ENCODE results near the gene CLPTM1L. TPM values are rescaled to one million over a fixed set of nuclear protein-coding genes. Genes with fewer than 3 reads are reported as not detected.

Gene CLPTM1L
- total and polyA plus RNA-seq, 9 donors = 28.1 to 96.2 (median 49.0) TPM

DNA sequence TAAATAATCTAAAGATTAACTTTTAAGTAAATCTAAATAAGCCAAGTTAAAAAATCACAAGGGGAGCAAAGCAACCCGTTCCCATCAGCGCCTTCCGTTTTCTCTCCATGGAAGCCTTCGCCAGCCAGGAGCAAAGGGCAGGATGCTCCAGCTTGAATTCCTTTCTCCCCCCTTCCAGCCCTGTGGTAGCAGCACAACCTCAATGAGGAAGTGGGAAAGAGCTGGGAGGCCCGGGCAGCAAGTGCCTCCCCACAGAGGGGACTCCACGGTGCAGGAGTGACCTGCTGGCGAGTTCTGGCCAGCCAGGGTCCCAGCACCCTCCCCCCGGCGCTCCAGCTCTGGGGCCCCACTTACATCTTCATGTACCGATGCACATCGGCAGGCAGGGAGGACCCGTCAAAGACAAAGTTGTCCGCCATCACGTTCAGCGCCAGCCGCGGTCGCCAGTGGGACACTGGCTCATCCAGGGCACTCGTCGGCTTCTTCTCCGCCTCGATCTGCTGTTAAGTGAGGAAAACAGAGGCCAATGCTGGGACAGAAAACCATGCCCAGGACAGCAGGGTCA is 6.3 kb downstream of the CLPTM1L start:
- no peak overlapping the region for H3K27ac ChIP-seq
- DNase-seq = peak in 1 of 5 donors; percentile 10
- H3K4me3 ChIP-seq = no peak overlapping the region
- no peaks in the 10 kb centered on the region for H3K27me3 ChIP-seq
- 91 to 95% (median 92%) methylated on average over 22 of the region's 22 CpGs for WGBS, 3 donors
- no peaks in the 10 kb centered on the region for H3K36me3 ChIP-seq
- no peaks in the 10 kb centered on the region for H3K4me1 ChIP-seq (ENCODE audit: insufficient read depth)
- no peaks in the 10 kb centered on the region for H3K9me3 ChIP-seq
- TF ChIP-seq CTCF (IDR thresholded peaks at IDR 0.05) = no peak
- TF ChIP-seq POLR2A (IDR thresholded peaks at IDR 0.05) = no peak
- TF ChIP-seq EP300 (IDR thresholded peaks at IDR 0.05) = no peak
- intact Hi-C loops (cut with DNase I) = no loop called here

- no peaks in the 10 kb centered on the region for H3K36me3 ChIP-seq
- intact Hi-C loops (cut with DNase I) = no loop called here
These were observed 6.8 kb downstream of the CLPTM1L start for GRCh38 chr5:1338196-1338490.

DNA sequence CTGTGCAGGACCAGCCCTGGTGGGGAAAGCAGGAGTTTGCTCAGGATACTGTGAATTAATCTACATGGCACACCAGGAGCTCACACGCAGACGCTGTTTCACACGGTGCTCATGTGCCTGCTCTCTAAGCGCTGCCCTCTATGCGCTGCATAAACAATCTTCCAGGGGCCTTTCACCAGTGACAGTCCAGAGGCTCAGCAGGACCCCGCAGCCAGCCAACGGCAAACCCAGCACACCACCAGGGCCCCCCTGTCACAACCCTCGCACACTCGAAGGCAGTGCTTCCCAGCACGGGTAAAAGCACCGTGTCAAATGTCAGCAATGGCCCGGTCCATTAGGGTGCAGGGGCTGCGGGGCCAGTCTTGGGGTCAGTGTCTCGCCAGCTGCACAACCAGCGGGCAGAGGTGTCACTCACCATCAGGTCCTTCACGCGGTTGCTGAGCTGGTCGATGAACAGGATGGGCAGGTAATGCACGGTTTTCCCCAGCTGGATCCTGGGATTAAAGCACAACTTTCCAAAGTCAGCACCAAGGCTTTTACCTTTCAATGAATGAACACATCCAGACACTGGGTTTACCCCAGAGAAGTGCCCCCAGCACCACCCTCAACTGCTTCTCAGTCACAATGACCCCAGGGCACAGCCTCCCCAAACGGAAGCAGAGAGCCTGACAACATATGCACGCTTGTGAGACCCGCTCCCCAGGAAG is 7.3 kb downstream of the CLPTM1L start:
- H3K9me3 ChIP-seq = no peaks in the 10 kb centered on the region
- H3K4me3 ChIP-seq = no peak overlapping the region
- TF ChIP-seq EP300 (IDR thresholded peaks at IDR 0.05) = no peak
- TF ChIP-seq POLR2A (IDR thresholded peaks at IDR 0.05) = no peak
- TF ChIP-seq CTCF (IDR thresholded peaks at IDR 0.05) = no peak
- WGBS, 3 donors = 87 to 91% (median 89%) methylated on average over 19 to 22 of the region's 22 CpGs
- H3K36me3 ChIP-seq = no peaks in the 10 kb centered on the region
- DNase-seq = peak in 1 of 5 donors; percentile 4
- H3K27me3 ChIP-seq = no peaks in the 10 kb centered on the region
- intact Hi-C loops (cut with DNase I) = no loop called here
- no peak overlapping the region for H3K27ac ChIP-seq
- no peaks in the 10 kb centered on the region for H3K4me1 ChIP-seq (ENCODE audit: insufficient read depth)

More at GRCh38 chr5:1338196-1338490, 6.8 kb downstream of the CLPTM1L start:
- peak in 1 of 5 donors; percentile 7 for DNase-seq
- 86 to 94% (median 93%) methylated on average over 12 of the region's 12 CpGs for WGBS, 3 donors
- H3K27ac ChIP-seq = no peak overlapping the region
- H3K4me3 ChIP-seq = no peak overlapping the region
- H3K9me3 ChIP-seq = no peaks in the 10 kb centered on the region
- TF ChIP-seq CTCF (IDR thresholded peaks at IDR 0.05) (no peak), POLR2A (IDR thresholded peaks at IDR 0.05) (no peak), EP300 (IDR thresholded peaks at IDR 0.05) (no peak)
- no peaks in the 10 kb centered on the region for H3K4me1 ChIP-seq (ENCODE audit: insufficient read depth)
- H3K27me3 ChIP-seq = no peaks in the 10 kb centered on the region

DNA sequence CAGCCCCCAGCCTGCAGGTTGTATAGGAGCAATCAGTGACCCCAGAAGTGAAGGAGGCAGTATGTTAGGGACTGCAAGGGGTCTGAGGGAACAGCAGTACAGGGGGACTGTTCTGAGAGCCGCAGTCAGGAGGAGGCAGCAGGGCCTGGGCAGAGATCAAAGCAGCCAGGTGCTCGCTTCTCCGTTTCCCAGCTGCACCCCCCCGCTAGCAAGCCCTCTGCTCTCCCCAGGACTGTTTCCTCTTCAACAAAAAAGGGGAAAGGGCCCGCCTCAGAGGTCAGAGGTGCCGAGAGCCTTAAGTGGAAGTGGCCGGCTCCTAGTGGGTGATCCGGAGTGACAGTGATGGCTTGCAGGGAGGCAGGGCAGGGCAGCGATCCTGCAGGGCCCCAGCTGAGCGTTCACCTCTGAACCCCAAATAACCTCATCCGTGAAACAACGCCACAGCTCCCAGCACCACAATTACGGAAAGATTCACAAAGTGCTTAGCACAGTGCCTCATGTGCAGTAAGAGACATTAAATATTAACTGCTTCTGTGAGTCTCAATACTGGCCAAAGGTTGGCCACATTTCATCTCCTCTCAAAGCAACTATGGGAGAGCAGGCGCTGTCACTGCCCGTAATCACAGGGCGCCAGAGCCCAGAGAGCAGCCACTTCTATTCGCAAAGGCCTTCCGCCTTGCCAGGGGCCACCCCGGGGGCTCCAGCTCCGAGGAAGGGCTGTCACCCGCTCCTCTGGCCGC is 8.0 kb downstream of the CLPTM1L start:
- Histone ChIP-seq H3K4me3 (no peak overlapping the region), H3K9me3 (no peaks in the 10 kb centered on the region), H3K27me3 (no peaks in the 10 kb centered on the region), H3K4me1 (ENCODE audit: insufficient read depth) (no peaks in the 10 kb centered on the region), H3K27ac (no peak overlapping the region), H3K36me3 (no peaks in the 10 kb centered on the region)
- DNase-seq = peak in 1 of 5 donors; percentile 8
- intact Hi-C loops (cut with DNase I) = no loop called here
- no peak for TF ChIP-seq POLR2A (IDR thresholded peaks at IDR 0.05)
- no peak for TF ChIP-seq EP300 (IDR thresholded peaks at IDR 0.05)
- no peak for TF ChIP-seq CTCF (IDR thresholded peaks at IDR 0.05)
- WGBS, 3 donors = 83 to 91% (median 86%) methylated on average over 21 to 22 of the region's 22 CpGs
